H9 (cell line): ENCODE results near the gene NACA. TPM values are rescaled to one million over a fixed set of nuclear protein-coding genes. Genes with fewer than 3 reads are reported as not detected.
A peak's percentile ranks its signal among the peaks of the same experiment; 100 is the strongest.

Experiments used
- DNase-seq: peaks from one replicate; pipeline ENCODE4 v3.0.0-alpha.2; 2017
- H2AFZ ChIP-seq: one replicate; pipeline ENCODE4 v1.6.1; 2013; ENCODE audit warnings: mild to moderate bottlenecking, low read length, control low read depth, moderate library complexity
- H2AK5ac ChIP-seq: 2 replicates; pipeline ENCODE4 v1.6.1; 2013; ENCODE audit warnings: low read length, control low read depth, mixed read lengths; ENCODE audit not compliant: insufficient read length
- H2BK120ac ChIP-seq: one replicate; pipeline ENCODE4 v1.6.1; 2013; ENCODE audit warnings: low read depth, mild to moderate bottlenecking, low read length, control low read depth, inconsistent platforms; ENCODE audit not compliant: poor library complexity, severe bottlenecking
- H2BK12ac ChIP-seq: 2 replicates; pipeline ENCODE4 v1.6.1; 2013; ENCODE audit warnings: low read length, control low read depth, mixed read lengths, low read depth; ENCODE audit not compliant: insufficient read length
- H2BK15ac ChIP-seq: 2 replicates; pipeline ENCODE4 v1.6.1; 2013; ENCODE audit warnings: low read depth, low read length, control low read depth
- H2BK20ac ChIP-seq: one replicate; pipeline ENCODE4 v1.6.1; 2013; ENCODE audit warnings: low read depth, mild to moderate bottlenecking, low read length, control low read depth, inconsistent platforms; ENCODE audit not compliant: poor library complexity, severe bottlenecking
- H2BK5ac ChIP-seq: 2 replicates; pipeline ENCODE4 v1.6.1; 2013; ENCODE audit warnings: low read length, control low read depth, mixed read lengths; ENCODE audit not compliant: insufficient read length
- H3K14ac ChIP-seq: 2 replicates; pipeline ENCODE4 v1.6.1; 2013; ENCODE audit warnings: low read length, control low read depth; ENCODE audit not compliant: insufficient read depth
- H3K18ac ChIP-seq: 2 replicates; pipeline ENCODE4 v1.6.1; 2013; ENCODE audit warnings: low read depth, mild to moderate bottlenecking, mixed read lengths, low read length, control low read depth; ENCODE audit not compliant: insufficient read length
- H3K23ac ChIP-seq: 2 replicates; pipeline ENCODE4 v1.6.1; 2013; ENCODE audit warnings: low read length, control low read depth, mixed read lengths, low read depth; ENCODE audit not compliant: insufficient read length
- H3K23me2 ChIP-seq: 2 replicates; pipeline ENCODE4 v1.6.1; 2013; ENCODE audit warnings: low read depth, mild to moderate bottlenecking, mixed read lengths, low read length, control low read depth; ENCODE audit not compliant: insufficient read length, poor library complexity, severe bottlenecking
- H3K27ac ChIP-seq: 2 replicates; pipeline ENCODE4 v1.5.1; 2013; ENCODE audit warnings: low read length, control low read depth, mixed read lengths, low read depth; ENCODE audit not compliant: insufficient read length
- H3K27me3 ChIP-seq: 2 replicates; pipeline ENCODE4 v1.6.1; 2013; ENCODE audit warnings: low read length, control low read depth, inconsistent platforms; ENCODE audit not compliant: insufficient read depth
- H3K4ac ChIP-seq: 2 replicates; pipeline ENCODE4 v1.6.1; 2013; ENCODE audit warnings: low read depth, mild to moderate bottlenecking, control low read depth, inconsistent platforms, low read length, moderate library complexity
- H3K4me1 ChIP-seq: 2 replicates; pipeline ENCODE4 v1.6.1; 2013; ENCODE audit warnings: low read length, control low read depth, inconsistent platforms; ENCODE audit not compliant: insufficient read depth
- H3K4me2 ChIP-seq: 2 replicates; pipeline ENCODE4 v1.6.1; 2013; ENCODE audit warnings: low read length, control low read depth, mixed read lengths; ENCODE audit not compliant: insufficient read length, insufficient read depth
- H3K56ac ChIP-seq: 2 replicates; pipeline ENCODE4 v1.6.1; 2013; ENCODE audit warnings: low read depth, mild to moderate bottlenecking, mixed read lengths, low read length, control low read depth; ENCODE audit not compliant: insufficient read length
- H3K79me1 ChIP-seq: 2 replicates; pipeline ENCODE4 v1.6.1; 2013; ENCODE audit warnings: low read depth, mild to moderate bottlenecking, moderate library complexity, low read length, control low read depth, inconsistent platforms; ENCODE audit not compliant: insufficient read depth, poor library complexity, severe bottlenecking
- H3K79me2 ChIP-seq: 2 replicates; pipeline ENCODE4 v1.6.1; 2013; ENCODE audit warnings: low read length, control low read depth, inconsistent platforms; ENCODE audit not compliant: insufficient read depth
- H3K9ac ChIP-seq: 2 replicates; pipeline ENCODE4 v1.6.1; 2013; ENCODE audit warnings: low read length, control low read depth, mixed read lengths; ENCODE audit not compliant: insufficient read length; ENCODE audit errors: extremely low read depth
- H3K9me3 ChIP-seq: one replicate; pipeline ENCODE4 v1.6.1; 2013; ENCODE audit warnings: low read depth, low read length, inconsistent platforms; ENCODE audit not compliant: control insufficient read depth
- H3T11ph ChIP-seq: one replicate; pipeline ENCODE4 v1.6.1; 2013; ENCODE audit warnings: mild to moderate bottlenecking, low read length, control low read depth, inconsistent platforms
- H4K20me1 ChIP-seq: one replicate; pipeline ENCODE4 v1.6.1; 2013; ENCODE audit not compliant: control insufficient read depth, insufficient read length, insufficient read depth
- H4K5ac ChIP-seq: 2 replicates; pipeline ENCODE4 v1.6.1; 2013; ENCODE audit warnings: low read depth, mild to moderate bottlenecking, mixed read lengths, low read length, control low read depth; ENCODE audit not compliant: insufficient read length
- H4K8ac ChIP-seq: replicated peaks from 2 replicates; pipeline ENCODE4 v1.6.1; 2013; ENCODE audit warnings: low read length, control low read depth, mixed read lengths, low read depth; ENCODE audit not compliant: insufficient read length
- H4K91ac ChIP-seq: 2 replicates; pipeline ENCODE4 v1.6.1; 2013; ENCODE audit warnings: low read depth, mild to moderate bottlenecking, moderate library complexity, mixed read lengths, low read length, control low read depth; ENCODE audit not compliant: insufficient read length
- H3K27ac Mint-ChIP-seq, 3 experiments: 2 replicates in 2 of 3; 3 replicates in 1 of 3; pipeline ENCODE4 v1.8.0; 2020 to 2021; ENCODE audit warnings: mixed read lengths in 3 of 3, mild to moderate bottlenecking in 1 of 3, moderate library complexity in 1 of 3
- H3K27me3 Mint-ChIP-seq: 2 replicates; pipeline ENCODE4 v1.8.0; 2021; ENCODE audit warnings: low read depth, mild to moderate bottlenecking, moderate library complexity, mixed read lengths
- H3K36me3 Mint-ChIP-seq, 3 experiments: 2 replicates in 2 of 3; 3 replicates in 1 of 3; pipeline ENCODE4 v1.8.0; 2020 to 2021; ENCODE audit warnings: low read depth in 3 of 3, mixed read lengths in 3 of 3; ENCODE audit not compliant: insufficient read depth in 1 of 3
- H3K4me1 Mint-ChIP-seq, 2 experiments: 2 replicates each; pipeline ENCODE4 v1.8.0; 2020; ENCODE audit warnings: mixed read lengths in 2 of 2
- H3K4me3 Mint-ChIP-seq, 2 experiments: 2 replicates in 1 of 2; 3 replicates in 1 of 2; pipeline ENCODE4 v1.8.0; 2020 to 2021; ENCODE audit warnings: mild to moderate bottlenecking in 2 of 2, mixed read lengths in 2 of 2, moderate library complexity in 1 of 2
- H3K9me3 Mint-ChIP-seq, 2 experiments: 2 replicates in 1 of 2; 3 replicates in 1 of 2; pipeline ENCODE4 v1.8.0; 2020; ENCODE audit warnings: mild to moderate bottlenecking in 2 of 2, mixed read lengths in 2 of 2, moderate library complexity in 1 of 2
- WGBS: extraction: QIAGEN DNeasy Blood & Tissue Kit; methylation state at CpG from one replicate; pipeline ENCODE4 v1.1.7; 2013; ENCODE audit warnings: missing lambda C conversion rate, low lambda C conversion rate, mixed read lengths; ENCODE audit not compliant: insufficient read length; ENCODE audit errors: extremely low coverage; 5-methylcytosine and 5-hydroxymethylcytosine counted together
- total RNA-seq: library from RNA; stranded (reverse); gene quantifications from 2 replicates; pipeline ENCODE4 v1.2.1, GENCODE V29; 2021
- TF ChIP-seq, protein P1 (sequence below): fragments of 200-600 bp; sonication (generic); conservative IDR thresholded peaks from 3 replicates; pipeline ENCODE4 v1.8.0; 2021; ENCODE audit warnings: antibody characterized with exemption, mild to moderate bottlenecking

NACA gene
- total RNA-seq, 1 experiment from 2014 or later, result 1,204 TPM

DNA sequence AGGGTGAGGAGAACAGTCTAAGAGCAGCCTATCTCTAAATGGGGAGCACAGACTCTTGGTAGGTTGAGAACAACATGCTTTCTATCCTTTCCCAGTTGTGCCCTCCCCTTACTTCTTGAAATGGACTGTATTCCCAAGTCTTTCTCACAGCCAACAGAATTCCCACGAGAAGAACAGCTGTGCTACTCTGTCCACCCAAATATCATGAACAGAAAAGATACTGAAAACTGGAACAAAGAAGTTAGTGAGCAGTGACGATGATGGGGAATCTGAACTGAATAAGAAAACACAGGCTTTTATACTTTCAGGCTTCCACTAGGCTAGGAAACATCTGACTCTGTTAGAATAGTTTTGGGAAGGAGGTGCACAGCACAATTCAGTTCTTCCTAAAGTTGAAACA, 3.4 kb downstream of the NACA start:
- Histone ChIP-seq H3K9ac (no peak overlapping the region), H2BK120ac (no peak overlapping the region), H3K4ac (no peak overlapping the region), H3K79me2 (peaks cover 52% of the 10 kb centered on the region; the same call in 1 of the 2 replicates), H3K23ac (no peak overlapping the region), H3K4me2 (peak overlapping the region; percentile 32), H3K18ac (no peak overlapping the region), H4K8ac (no peak overlapping the region), H2BK5ac (no peak overlapping the region), H2AK5ac (no peak overlapping the region), H2BK20ac (no peak overlapping the region), H4K5ac (no peak overlapping the region), H3K14ac (no peak overlapping the region), H3T11ph (no peak overlapping the region), H3K23me2 (peaks cover 10% of the 10 kb centered on the region), H3K27me3 (no peaks in the 10 kb centered on the region), H2BK12ac (no peak overlapping the region), H3K4me1 (peaks cover 10% of the 10 kb centered on the region), H2AFZ (no peak overlapping the region), H2BK15ac (no peak overlapping the region), H3K27ac (no peak overlapping the region), H4K91ac (no peak overlapping the region), H3K56ac (no peak overlapping the region), H3K79me1 (peaks cover 11% of the 10 kb centered on the region), H3K9me3 (no peaks in the 10 kb centered on the region), H4K20me1 (no peaks in the 10 kb centered on the region)
- Mint-ChIP-seq H3K9me3 (no peaks in the 10 kb centered on the region), H3K27ac (no peak overlapping the region; a peak in 1 of 7 replicates), H3K4me1 (peaks cover 62 to 68% of the 10 kb centered on the region in 2 experiments), H3K36me3 (peaks cover 61 to 71% (median 71%) of the 10 kb centered on the region in 3 experiments), H3K27me3 (no peaks in the 10 kb centered on the region), H3K4me3 (peak overlapping the region; percentile 99 to 100; a peak in 3 of 5 replicates)
- no peak for DNase-seq
- whole genome bisulfite sequencing, result no CpG with 5 or more reads among the region's 2 CpGs
- TF ChIP-seq, protein P1, sequence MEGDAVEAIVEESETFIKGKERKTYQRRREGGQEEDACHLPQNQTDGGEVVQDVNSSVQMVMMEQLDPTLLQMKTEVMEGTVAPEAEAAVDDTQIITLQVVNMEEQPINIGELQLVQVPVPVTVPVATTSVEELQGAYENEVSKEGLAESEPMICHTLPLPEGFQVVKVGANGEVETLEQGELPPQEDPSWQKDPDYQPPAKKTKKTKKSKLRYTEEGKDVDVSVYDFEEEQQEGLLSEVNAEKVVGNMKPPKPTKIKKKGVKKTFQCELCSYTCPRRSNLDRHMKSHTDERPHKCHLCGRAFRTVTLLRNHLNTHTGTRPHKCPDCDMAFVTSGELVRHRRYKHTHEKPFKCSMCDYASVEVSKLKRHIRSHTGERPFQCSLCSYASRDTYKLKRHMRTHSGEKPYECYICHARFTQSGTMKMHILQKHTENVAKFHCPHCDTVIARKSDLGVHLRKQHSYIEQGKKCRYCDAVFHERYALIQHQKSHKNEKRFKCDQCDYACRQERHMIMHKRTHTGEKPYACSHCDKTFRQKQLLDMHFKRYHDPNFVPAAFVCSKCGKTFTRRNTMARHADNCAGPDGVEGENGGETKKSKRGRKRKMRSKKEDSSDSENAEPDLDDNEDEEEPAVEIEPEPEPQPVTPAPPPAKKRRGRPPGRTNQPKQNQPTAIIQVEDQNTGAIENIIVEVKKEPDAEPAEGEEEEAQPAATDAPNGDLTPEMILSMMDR, result no peak
